ENCODE measurements around the gene BTBD19. TPM values are rescaled to one million over a fixed set of nuclear protein-coding genes. Genes with fewer than 3 reads are reported as not detected.
A peak's percentile ranks its signal among the peaks of the same experiment; 100 is the strongest.
"Not testable (repeated sequence)": the region's sequence is repeated elsewhere in the genome, so short reads cannot be mapped to it uniquely, and the experiment has no call there.

BTBD19 gene
- total and polyA plus RNA-seq, 2 donors from 2014 or later = 3.2 to 16.5 TPM

DNA sequence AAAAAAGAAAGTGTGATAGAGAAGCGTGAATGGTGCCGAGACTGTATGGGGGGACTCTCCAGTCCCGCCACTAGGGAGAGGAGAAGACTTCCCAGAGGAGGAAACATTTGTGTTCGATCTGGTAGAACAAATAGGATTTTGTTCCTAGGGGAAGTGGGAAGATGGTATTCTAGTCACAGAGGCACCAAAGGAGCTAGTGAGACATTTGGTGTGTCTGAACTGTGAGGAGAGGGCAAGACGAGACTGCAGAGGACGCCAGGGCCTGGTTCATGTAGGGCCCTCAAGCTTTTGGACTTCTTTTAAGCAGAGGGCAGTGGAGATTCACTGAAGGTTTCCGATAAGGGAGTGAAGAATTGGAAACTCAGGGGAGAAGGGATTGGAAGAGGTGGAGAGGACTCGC is 2.9 kb downstream of the BTBD19 start:
- Histone ChIP-seq H3K9ac (ENCODE audit: low read length in 3 of 3) (no peak overlapping the region), H3K36me3 (ENCODE audit: control insufficient read depth in 2 of 3, insufficient read depth in 3 of 3, low read length in 3 of 3) (peaks cover 0 to 5% (median 0%) of the 10 kb centered on the region in 3 donors), H3K9me3 (ENCODE audit: control insufficient read depth in 2 of 3, insufficient read depth in 1 of 3, low read length in 3 of 3) (no peaks in the 10 kb centered on the region), H3K4me1 (ENCODE audit: control insufficient read depth in 2 of 3, insufficient read depth in 2 of 3, low read depth in 1 of 3, low read length in 3 of 3) (peaks cover 19 to 48% (median 39%) of the 10 kb centered on the region in 3 donors), H3K27me3 (ENCODE audit: control insufficient read depth, insufficient read depth, low read length) (no peaks in the 10 kb centered on the region), H3K4me3 (ENCODE audit: low read length in 3 of 3) (no peak overlapping the region), H3K27ac (ENCODE audit: low read depth in 2 of 2, low read length in 2 of 2) (no peak overlapping the region)
- intact Hi-C loops (cut with DNase I) = no loop called here
- TF ChIP-seq, protein P1, sequence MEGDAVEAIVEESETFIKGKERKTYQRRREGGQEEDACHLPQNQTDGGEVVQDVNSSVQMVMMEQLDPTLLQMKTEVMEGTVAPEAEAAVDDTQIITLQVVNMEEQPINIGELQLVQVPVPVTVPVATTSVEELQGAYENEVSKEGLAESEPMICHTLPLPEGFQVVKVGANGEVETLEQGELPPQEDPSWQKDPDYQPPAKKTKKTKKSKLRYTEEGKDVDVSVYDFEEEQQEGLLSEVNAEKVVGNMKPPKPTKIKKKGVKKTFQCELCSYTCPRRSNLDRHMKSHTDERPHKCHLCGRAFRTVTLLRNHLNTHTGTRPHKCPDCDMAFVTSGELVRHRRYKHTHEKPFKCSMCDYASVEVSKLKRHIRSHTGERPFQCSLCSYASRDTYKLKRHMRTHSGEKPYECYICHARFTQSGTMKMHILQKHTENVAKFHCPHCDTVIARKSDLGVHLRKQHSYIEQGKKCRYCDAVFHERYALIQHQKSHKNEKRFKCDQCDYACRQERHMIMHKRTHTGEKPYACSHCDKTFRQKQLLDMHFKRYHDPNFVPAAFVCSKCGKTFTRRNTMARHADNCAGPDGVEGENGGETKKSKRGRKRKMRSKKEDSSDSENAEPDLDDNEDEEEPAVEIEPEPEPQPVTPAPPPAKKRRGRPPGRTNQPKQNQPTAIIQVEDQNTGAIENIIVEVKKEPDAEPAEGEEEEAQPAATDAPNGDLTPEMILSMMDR (IDR thresholded peaks at IDR 0.05; ENCODE audit: borderline replicate concordance, extremely low read depth, insufficient read depth) = no peak
- peak in 2 of 5 donors; percentile 5 to 21 for DNase-seq
- no peak for FAIRE-seq

DNA sequence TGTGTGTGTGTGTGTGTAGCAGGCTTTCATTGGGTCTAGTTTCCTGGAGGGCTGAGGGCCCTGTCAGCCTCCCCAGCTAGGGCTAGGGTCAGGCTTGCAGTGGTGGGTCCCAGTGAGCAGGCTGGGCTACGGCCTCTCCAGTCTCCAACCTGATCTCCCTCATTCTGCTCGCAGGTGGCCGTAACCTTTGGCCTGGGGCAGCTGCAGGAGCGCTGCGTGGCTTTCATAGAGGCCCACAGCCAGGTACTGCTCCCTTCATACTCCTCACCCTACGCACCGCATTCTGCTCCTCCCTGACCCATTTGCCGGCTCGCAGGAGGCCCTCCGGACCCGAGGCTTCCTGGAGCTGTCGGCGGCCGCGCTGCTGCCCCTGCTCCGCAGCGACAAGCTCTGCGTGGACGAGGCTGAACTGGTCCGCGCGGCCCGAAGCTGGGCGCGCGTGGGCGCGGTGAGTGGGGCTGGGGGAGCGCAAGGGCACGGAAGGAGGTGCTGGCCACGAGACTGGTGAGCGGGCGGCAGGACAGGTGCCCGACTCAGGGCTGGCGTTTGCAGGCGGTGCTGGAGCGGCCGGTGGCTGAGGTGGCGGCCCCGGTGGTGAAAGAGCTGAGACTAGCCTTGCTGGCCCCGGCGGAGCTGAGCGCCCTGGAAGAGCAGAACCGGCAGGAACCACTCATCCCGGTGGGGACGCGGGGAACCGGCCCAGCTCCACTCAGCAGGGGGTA is 4.7 kb downstream of the BTBD19 start:
- Histone ChIP-seq H3K36me3 (ENCODE audit: control insufficient read depth in 2 of 3, insufficient read depth in 3 of 3, low read length in 3 of 3) (no peaks in the 10 kb centered on the region), H3K4me1 (ENCODE audit: control insufficient read depth in 2 of 3, insufficient read depth in 2 of 3, low read depth in 1 of 3, low read length in 3 of 3) (peaks cover 10 to 33% (median 24%) of the 10 kb centered on the region in 3 donors), H3K9ac (ENCODE audit: low read length in 3 of 3) (peak overlapping the region in 2 of 3 donors; percentile 22 to 55), H3K9me3 (ENCODE audit: control insufficient read depth in 2 of 3, insufficient read depth in 1 of 3, low read length in 3 of 3) (no peaks in the 10 kb centered on the region), H3K4me3 (ENCODE audit: low read length in 3 of 3) (peak overlapping the region; percentile 16 to 67 (median 61)), H3K27ac (ENCODE audit: low read depth in 2 of 2, low read length in 2 of 2) (peak overlapping the region; percentile 68 to 85), H3K27me3 (ENCODE audit: control insufficient read depth, insufficient read depth, low read length) (no peaks in the 10 kb centered on the region)
- intact Hi-C loops (cut with DNase I) = no loop called here
- TF ChIP-seq, protein P1 (IDR thresholded peaks at IDR 0.05; ENCODE audit: borderline replicate concordance, extremely low read depth, insufficient read depth) = no peak
- DNase-seq = peak in 3 of 5 donors; percentile 53 to 83 (median 59)
- no peak for FAIRE-seq

DNA sequence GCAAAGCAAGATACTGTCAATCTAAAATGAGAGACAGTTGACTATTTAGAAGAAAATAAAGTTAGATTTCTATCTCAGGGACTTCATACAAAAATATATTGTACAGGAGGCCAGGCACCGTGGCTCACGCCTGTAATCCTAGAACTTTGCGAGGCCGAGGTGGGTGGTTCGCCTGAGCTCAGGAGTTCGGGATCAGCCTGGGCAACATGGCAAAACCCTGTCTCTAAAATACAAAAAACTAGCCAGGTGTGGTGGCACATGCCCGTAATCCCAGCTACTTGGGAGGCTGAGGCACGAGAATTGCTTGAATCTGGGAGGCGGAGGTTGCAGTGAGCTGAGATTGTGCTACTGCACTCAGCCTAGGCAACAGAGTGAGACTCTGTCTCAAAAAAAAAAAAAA is 7.6 kb downstream of the BTBD19 start:
- peak in 2 of 5 donors; percentile 8 to 28 for DNase-seq
- FAIRE-seq; intact Hi-C loops (cut with DNase I); H3K27ac ChIP-seq (ENCODE audit: low read depth in 2 of 2, low read length in 2 of 2); H3K9me3 ChIP-seq (ENCODE audit: control insufficient read depth in 2 of 3, insufficient read depth in 1 of 3, low read length in 3 of 3); H3K9ac ChIP-seq (ENCODE audit: low read length in 3 of 3); H3K27me3 ChIP-seq (ENCODE audit: control insufficient read depth, insufficient read depth, low read length); H3K36me3 ChIP-seq (ENCODE audit: control insufficient read depth in 2 of 3, insufficient read depth in 3 of 3, low read length in 3 of 3); H3K4me3 ChIP-seq (ENCODE audit: low read length in 3 of 3): not testable (repeated sequence)
- peaks cover 0 to 15% (median 0%) of the 10 kb centered on the region in 3 donors for H3K4me1 ChIP-seq (ENCODE audit: control insufficient read depth in 2 of 3, insufficient read depth in 2 of 3, low read depth in 1 of 3, low read length in 3 of 3)

GRCh38 chr1:44817307-44817706 is 9.0 kb downstream of the BTBD19 start:
- no peak for FAIRE-seq
- H3K4me1 ChIP-seq (ENCODE audit: control insufficient read depth in 2 of 3, insufficient read depth in 2 of 3, low read depth in 1 of 3, low read length in 3 of 3) = peaks cover 0 to 18% (median 0%) of the 10 kb centered on the region in 3 donors

More at GRCh38 chr1:44817307-44817706, 9.0 kb downstream of the BTBD19 start:
- TF ChIP-seq, protein P1 (IDR thresholded peaks at IDR 0.05; ENCODE audit: borderline replicate concordance, extremely low read depth, insufficient read depth) = no peak
- no peak for DNase-seq
- H3K9ac ChIP-seq (ENCODE audit: low read length in 3 of 3) = no peak overlapping the region
- H3K27ac ChIP-seq (ENCODE audit: low read depth in 2 of 2, low read length in 2 of 2) = no peak overlapping the region
- no peaks in the 10 kb centered on the region for H3K36me3 ChIP-seq (ENCODE audit: control insufficient read depth in 2 of 3, insufficient read depth in 3 of 3, low read length in 3 of 3)
- no peaks in the 10 kb centered on the region for H3K27me3 ChIP-seq (ENCODE audit: control insufficient read depth, insufficient read depth, low read length)
- no peak overlapping the region for H3K4me3 ChIP-seq (ENCODE audit: low read length in 3 of 3)
- intact Hi-C loops (cut with DNase I) = no loop called here
- H3K9me3 ChIP-seq (ENCODE audit: control insufficient read depth in 2 of 3, insufficient read depth in 1 of 3, low read length in 3 of 3) = no peaks in the 10 kb centered on the region
